ENCODE data around the gene KCTD21. TPM values are rescaled to one million over a fixed set of nuclear protein-coding genes. Genes with fewer than 3 reads are reported as not detected.
"Not testable (repeated sequence)": the region's sequence is repeated elsewhere in the genome, so short reads cannot be mapped to it uniquely, and the experiment has no call there.

Gene KCTD21
- total RNA-seq, 2 donors from 2014 or later: 10.2 to 10.5 TPM

DNA sequence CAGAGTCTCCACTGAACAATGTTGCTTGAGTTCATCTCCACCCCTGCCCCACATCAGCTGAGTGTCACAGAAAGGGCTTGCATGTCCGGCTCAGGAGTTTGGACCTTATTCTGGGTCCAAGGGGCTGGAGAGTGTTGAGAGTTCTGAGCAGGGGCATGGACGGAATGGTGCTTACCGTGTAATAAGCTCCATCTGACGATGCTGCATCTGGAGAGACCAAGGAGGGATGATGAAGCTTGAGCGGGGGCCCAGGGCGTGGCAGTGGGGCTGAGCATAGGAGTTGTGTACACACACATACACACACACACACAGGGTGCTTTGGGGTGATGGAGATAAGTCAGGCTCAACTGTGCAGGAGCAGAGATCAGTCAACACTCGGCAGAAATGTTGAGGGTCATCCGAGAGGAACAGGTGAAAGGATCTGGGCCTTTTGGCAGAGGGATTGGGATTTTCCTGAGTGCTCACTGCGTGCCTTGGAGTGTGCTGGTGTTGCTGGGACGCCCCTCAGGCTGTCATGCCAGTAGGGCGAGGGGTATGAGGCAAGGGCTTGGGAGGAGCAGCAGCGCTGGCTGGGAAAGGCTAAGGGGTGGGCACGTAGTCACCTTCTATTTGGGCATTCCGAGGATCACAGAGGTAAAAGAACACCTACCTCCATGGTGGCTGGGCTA, 2.6 kb upstream of the KCTD21 start:
- intact Hi-C loops (cut with DNase I): no loop called here
- DNase-seq (ENCODE audit: low spot score): peak; percentile 60

DNA sequence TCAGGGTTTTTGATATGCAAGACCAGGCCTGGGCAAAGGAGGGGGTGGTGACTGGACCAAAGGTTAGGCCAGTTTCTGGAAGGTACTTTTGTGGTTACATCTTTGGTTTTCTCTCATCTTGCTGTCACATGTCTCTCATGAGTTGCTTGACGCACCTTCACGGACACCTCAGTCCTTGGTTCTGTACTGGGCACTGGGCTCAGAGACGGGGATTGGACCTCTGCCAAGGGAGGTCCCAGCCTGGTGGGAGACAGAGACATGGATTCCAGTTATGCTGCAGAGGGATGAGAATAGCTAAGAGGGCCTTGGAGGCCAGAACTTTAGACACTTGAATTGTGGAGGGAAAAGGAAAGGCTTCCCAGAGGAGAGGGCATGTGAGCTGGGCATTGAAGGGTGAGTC, 1.9 kb upstream of the KCTD21 start:
- DNase-seq (ENCODE audit: low spot score): peak; percentile 46
- intact Hi-C loops (cut with DNase I): no loop called here

DNA sequence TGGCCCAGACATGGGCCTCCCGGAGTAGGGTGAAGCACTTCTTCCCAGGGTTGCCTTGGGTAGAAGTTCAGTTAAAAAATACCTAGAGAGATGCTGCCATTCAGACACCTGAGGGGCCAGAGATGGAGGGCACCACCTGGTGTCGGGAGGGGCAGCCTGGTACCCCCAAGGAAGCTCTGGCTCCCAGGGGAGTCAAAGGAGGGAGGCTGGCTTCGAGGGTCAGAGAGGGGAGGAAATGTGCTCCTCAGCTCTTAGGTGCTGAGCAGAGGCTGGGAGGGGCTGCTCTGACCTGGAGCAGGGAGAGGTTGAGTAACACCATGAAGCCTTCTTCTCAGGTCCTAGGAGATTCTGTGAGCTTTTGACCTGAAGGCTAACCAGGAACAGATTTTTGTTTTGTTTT, 1.4 kb upstream of the KCTD21 start:
- DNase-seq (ENCODE audit: low spot score): peak; percentile 52
- intact Hi-C loops (cut with DNase I): no loop called here

- intact Hi-C loops (cut with DNase I): no loop called here
- peak; percentile 78 for DNase-seq (ENCODE audit: low spot score)
These were observed 823 bp upstream of the KCTD21 start for GRCh38 chr11:78189174-78189724.

DNA sequence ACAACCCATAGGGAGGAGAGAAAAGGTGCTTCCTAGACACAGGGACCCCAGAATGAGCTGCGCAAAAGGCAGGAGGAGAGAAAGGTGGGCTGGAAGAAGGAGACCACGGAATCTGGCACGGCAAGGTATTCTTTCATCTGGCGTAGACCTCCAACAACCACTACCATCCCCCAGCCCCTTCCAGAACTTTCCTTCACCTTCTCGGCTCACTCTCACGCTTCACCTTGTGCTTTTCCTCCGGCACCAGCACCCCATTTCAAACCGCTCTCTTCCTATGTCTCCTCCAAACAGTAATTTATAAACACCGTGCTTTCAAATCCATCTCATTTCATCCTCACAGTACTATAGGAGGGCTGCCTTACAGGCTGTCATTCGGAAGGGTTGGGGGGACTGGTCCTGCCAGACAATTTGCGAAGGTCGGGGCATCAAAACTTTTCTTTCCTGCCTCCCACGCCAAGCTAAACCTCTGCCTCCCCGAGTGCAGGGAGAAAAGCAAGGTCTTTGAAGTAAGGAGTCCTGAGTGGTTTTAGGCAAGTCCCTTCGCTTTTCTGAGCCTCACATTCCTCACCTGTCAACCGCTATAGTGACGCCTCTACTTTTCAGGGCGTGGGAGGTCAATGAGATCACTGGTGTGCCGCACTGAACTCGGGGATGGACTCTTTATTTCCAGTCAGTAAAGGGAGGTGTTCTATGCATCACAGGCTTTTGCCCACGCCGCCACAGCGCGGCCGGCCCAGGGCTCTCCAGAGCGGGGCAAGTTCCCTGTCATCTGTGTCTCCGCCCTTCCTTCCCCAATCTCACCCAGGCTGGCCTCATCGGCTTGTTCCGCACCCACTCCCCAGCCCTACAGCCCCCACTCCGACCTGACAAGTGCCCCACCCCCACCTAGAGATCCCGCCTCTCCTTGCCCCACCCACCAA, 800 bp downstream of the KCTD21 start:
- DNase-seq (ENCODE audit: low spot score): peak; percentile 94
- intact Hi-C loops (cut with DNase I): no loop called here

DNA sequence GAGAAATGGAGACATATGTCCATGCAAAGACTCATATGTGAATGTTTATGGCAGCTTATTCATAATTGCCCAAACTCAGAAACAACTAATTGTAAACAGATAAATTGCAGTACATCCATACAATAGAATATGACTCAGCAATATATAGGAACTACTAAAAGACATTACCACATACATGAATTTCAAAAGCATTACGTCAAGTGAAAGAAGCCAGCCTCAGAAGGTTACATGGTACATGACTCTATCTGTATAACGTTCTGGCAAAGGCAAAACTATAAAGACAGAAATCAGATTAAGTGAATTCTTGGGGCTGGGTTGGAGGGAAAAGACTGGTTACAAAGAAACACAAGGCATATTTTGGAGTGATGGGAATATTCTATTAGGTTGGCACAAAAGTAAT, 7.2 kb downstream of the KCTD21 start:
- intact Hi-C loops (cut with DNase I): no loop called here
- no peak for DNase-seq (ENCODE audit: low spot score)

- no peak for DNase-seq (ENCODE audit: low spot score)
- intact Hi-C loops (cut with DNase I): no loop called here
These were observed 7.7 kb downstream of the KCTD21 start for GRCh38 chr11:78180751-78181150.

- intact Hi-C loops (cut with DNase I): loop anchor here in 1 of 2 donors (5.0 kb wide), 1 partner anchor 1902 kb away; no protein-coding TSS in a partner anchor
- no peak for DNase-seq (ENCODE audit: low spot score)
These were observed 8.9 kb downstream of the KCTD21 start for GRCh38 chr11:78179459-78180071.

- DNase-seq (ENCODE audit: low spot score): no peak
- intact Hi-C loops (cut with DNase I): loop anchor here in 1 of 2 donors (5.0 kb wide), 1 partner anchor 1900 kb away; no protein-coding TSS in a partner anchor
These were observed 11.2 kb downstream of the KCTD21 start for GRCh38 chr11:78177216-78177615.

GRCh38 chr11:78176605-78177141, 11.8 kb downstream of the KCTD21 start:
- intact Hi-C loops (cut with DNase I): loop anchor here in 1 of 2 donors (5.0 kb wide), 1 partner anchor 1899 kb away; no protein-coding TSS in a partner anchor
- peak; percentile 30 for DNase-seq (ENCODE audit: low spot score)

DNA sequence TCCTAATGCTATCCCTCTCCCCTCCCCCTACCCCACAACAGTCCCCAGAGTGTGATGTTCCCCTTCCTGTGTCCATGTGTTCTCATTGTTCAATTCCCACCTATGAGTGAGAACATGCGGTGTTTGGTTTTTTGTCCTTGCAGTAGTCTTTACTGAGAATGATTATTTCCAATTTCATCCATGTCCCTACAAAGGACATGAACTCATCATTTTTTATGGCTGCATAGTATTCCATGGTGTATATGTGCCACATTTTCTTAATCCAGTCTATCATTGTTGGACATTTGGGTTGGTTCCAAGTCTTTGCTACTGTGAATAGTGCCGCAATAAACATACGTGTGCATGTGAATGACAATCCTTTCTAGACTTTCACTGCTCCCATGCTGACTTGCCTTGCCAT, 12.6 kb downstream of the KCTD21 start:
- DNase-seq (ENCODE audit: low spot score): not testable (repeated sequence)
- intact Hi-C loops (cut with DNase I): loop anchor here in 1 of 2 donors (5.0 kb wide), 1 partner anchor 1899 kb away; no protein-coding TSS in a partner anchor

DNA sequence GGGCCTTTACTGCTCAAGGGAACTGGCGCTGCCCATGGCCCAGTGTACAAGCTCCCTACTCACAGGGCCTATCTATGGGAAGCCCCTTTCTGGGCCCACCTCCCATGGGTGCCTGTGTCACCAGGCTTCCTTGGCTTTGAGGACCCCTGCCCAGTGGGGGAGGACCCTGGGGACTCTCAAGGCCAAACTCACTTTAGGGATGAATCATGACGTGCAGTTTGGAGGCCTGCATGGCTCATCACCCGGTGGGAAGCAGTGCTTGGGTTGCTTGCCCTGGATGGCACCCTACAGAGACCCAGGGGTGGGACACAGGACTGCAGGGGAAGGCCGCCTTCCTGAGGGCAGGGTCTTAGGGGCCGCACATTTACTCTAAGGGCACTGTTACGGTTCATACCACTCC, 16.5 kb downstream of the KCTD21 start:
- peak; percentile 37 for DNase-seq (ENCODE audit: low spot score)
- intact Hi-C loops (cut with DNase I): no loop called here

DNA sequence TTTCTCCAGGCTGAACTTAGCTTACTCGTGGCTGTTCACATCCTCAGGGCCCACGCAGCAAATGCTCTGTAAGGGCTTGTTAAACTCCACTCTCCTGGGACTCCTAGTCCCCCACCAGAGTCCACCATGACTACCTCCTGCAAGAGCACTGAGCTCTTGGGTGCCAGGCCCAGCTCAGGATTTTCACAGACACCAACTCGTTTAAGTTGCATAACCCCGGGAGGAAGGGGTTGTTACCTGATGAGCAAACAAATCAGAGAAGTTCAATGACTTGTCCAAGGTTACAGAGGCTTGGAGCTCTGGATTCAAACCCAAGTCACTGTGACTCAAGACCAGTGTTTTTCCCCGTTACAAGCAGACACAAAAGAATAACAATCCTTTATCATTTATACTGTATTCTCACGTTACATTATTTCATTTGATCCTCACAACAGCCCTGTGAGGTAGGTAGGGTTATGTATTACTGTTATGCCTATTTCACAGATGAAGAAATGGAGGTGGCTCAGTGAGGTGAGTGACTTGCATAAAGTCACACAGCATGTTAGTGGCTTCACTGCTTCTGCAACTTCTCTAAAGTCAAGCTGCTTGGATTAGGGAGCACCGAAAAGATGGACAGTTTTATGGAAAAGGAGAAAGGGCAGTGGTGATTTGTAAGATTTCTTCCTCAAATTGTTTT, 17.4 kb downstream of the KCTD21 start:
- intact Hi-C loops (cut with DNase I): no loop called here
- DNase-seq (ENCODE audit: low spot score): peak; percentile 50

DNA sequence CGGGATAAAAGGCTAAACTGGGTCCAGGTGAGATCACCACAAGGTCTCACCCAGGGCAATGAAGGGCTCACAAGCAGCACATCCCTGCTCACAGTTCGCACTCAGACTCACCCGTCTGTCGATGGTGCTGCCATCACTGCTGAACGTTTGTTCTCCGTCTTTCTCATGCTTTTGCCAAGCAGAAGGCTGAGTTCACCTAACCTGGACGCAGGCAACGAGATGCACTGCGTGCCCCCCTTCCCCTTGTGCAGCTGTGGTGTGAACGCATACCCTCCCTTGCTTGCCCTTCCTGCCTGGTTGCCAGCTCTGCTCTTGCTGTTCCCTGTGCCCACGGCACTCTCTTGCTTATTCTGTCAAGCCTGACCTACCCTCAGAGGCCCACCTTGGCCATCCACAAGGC, 18.0 kb downstream of the KCTD21 start:
- intact Hi-C loops (cut with DNase I): no loop called here
- DNase-seq (ENCODE audit: low spot score): peak; percentile 53

GRCh38 chr11:78168539-78169477, 19.6 kb downstream of the KCTD21 start:
- DNase-seq (ENCODE audit: low spot score): peak; percentile 97
- intact Hi-C loops (cut with DNase I): no loop called here

- intact Hi-C loops (cut with DNase I): no loop called here
- peak; percentile 25 for DNase-seq (ENCODE audit: low spot score)
These were observed 21.5 kb downstream of the KCTD21 start for GRCh38 chr11:78166855-78167469.

DNA sequence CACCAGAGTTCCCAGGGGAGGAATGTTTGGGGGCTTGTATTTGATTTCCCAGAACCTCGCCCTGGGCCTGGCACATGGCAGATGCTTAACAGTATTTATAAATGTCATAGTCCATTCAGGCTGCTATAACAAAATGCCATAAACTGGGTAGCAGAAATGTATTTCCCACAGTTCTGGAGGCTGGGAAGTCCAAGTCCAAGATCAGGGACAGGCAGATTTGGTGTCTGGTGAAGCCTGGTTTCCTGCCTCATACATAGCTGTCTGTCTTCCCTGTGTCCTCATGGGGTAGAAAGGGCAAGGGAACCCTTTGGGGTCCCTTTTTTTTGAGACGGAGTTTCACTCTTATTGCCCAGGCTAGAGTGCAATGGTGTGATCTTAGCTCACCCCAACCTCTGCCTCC, 24.0 kb downstream of the KCTD21 start:
- DNase-seq (ENCODE audit: low spot score): no peak
- intact Hi-C loops (cut with DNase I): no loop called here

Data from posterior vena cava (tissue), 2 donors.